Natural killer cell (primary cell): ENCODE results near the gene ISLR. TPM values are rescaled to one million over a fixed set of nuclear protein-coding genes. Genes with fewer than 3 reads are reported as not detected.

Experiments
- ATAC-seq, 3 donors: fragments of 150-1000 bp in 2 of 3; fragments of 200-7000 bp in 1 of 3; cut with Tn5 transposase; 1 replicate in 1 of 3; 2 replicates in 2 of 3; pipeline ENCODE4 v1.10.0; 2021; ENCODE audit warnings: mild to moderate bottlenecking in 2 of 3, moderate library complexity in 2 of 3
- DNase-seq, 2 donors: peaks; one replicate each; pipeline versions ENCODE4 v3.0.0 to v3.0.0-alpha.2; 2013 to 2021; ENCODE audit warnings: mixed read lengths in 1 of 2
- H3K27ac ChIP-seq: one replicate; pipeline ENCODE4 v1.5.1; 2013; ENCODE audit warnings: mild to moderate bottlenecking, low read length
- H3K27me3 ChIP-seq: one replicate; pipeline ENCODE4 v1.6.1; 2013; ENCODE audit warnings: low read length; ENCODE audit not compliant: control insufficient read depth, insufficient read depth
- H3K36me3 ChIP-seq: one replicate; pipeline ENCODE4 v1.6.1; 2013; ENCODE audit warnings: low read length; ENCODE audit not compliant: control insufficient read depth, insufficient read depth
- H3K4me1 ChIP-seq: one replicate; pipeline ENCODE4 v1.6.1; 2013; ENCODE audit warnings: low read length; ENCODE audit not compliant: control insufficient read depth, insufficient read depth
- H3K4me3 ChIP-seq: one replicate; pipeline ENCODE4 v1.5.1; 2013; ENCODE audit warnings: low read length
- H3K9me3 ChIP-seq: one replicate; pipeline ENCODE4 v1.6.1; 2013; ENCODE audit warnings: low read length; ENCODE audit not compliant: control insufficient read depth, insufficient read depth
- H3K27ac Mint-ChIP-seq, 2 donors: one replicate each; pipeline ENCODE4 v1.8.0; 2022; ENCODE audit warnings: mild to moderate bottlenecking in 2 of 2, mixed read lengths in 2 of 2, moderate library complexity in 1 of 2
- H3K27me3 Mint-ChIP-seq, 2 donors: one replicate each; pipeline ENCODE4 v1.8.0; 2022; ENCODE audit warnings: low read depth in 2 of 2, mixed read lengths in 2 of 2
- H3K36me3 Mint-ChIP-seq: one replicate; pipeline ENCODE4 v1.8.0; 2022; ENCODE audit warnings: mixed read lengths
- H3K4me1 Mint-ChIP-seq, 2 donors: one replicate each; pipeline ENCODE4 v1.8.0; 2022; ENCODE audit warnings: mixed read lengths in 2 of 2
- H3K4me3 Mint-ChIP-seq: one replicate; pipeline ENCODE4 v1.8.0; 2022; ENCODE audit warnings: mild to moderate bottlenecking, moderate library complexity, mixed read lengths
- H3K9me3 Mint-ChIP-seq, 2 donors: one replicate each; pipeline ENCODE4 v1.8.0; 2022; ENCODE audit warnings: mixed read lengths in 2 of 2
- WGBS: methylation state at CpG from one replicate; pipeline ENCODE4 v1.1.7; 2013; ENCODE audit warnings: missing lambda C conversion rate; ENCODE audit not compliant: insufficient coverage; 5-methylcytosine and 5-hydroxymethylcytosine counted together
- intact Hi-C: fragments of 100-400 bp; cut with micrococcal nuclease; formaldehyde crosslinking; loops from one replicate; pipeline ENCODE4 v1.14.2; 2022
- total RNA-seq, 4 donors: library from RNA; stranded (reverse); fragments of 120-200 nt in 1 of 4; gene quantifications; one replicate each; pipeline versions ENCODE4 v1.2.3 to v1.2.4, GENCODE V29; 2013 to 2022
- TF ChIP-seq, protein P1 (sequence below): fragments of 200-600 bp; IDR thresholded peaks from one replicate; pipeline ENCODE4 v1.8.0; 2022; ENCODE audit warnings: antibody characterized with exemption

ISLR gene
- total RNA-seq, 3 donors from 2014 or later (not counting 1 experiment from before 2014, with no cell fraction given): not detected

DNA sequence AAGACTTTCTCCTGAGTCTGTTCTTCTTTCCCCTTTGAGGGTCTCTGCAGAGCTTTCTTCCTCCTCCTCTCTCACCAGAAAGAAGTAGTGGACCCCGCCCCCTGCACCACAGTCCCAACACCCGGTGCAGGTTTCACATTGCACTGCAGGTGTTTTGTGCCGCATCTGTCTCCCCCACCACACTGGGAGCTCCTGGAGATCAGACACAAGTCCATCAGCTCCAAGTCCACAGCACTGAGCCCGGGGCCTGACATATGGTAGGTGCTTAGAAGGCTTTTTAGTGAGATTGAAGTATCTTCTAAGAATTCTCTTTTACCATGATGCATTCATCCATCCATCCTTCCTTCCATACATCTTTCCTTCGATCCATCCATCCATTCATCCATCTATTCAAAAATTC lies 19.2 kb downstream of the ISLR start:
- Histone ChIP-seq H3K4me1 (peaks cover 3% of the 10 kb centered on the region), H3K27ac (no peak overlapping the region), H3K9me3 (no peaks in the 10 kb centered on the region), H3K36me3 (no peaks in the 10 kb centered on the region), H3K4me3 (no peak overlapping the region), H3K27me3 (no peaks in the 10 kb centered on the region)
- no peaks in the 10 kb centered on the region for H3K27me3 Mint-ChIP-seq
- H3K4me3 Mint-ChIP-seq: no peak overlapping the region
- ATAC-seq (no peak), DNase-seq (no peak)
- intact Hi-C loops: no loop called here
- no peaks in the 10 kb centered on the region for H3K36me3 Mint-ChIP-seq
- H3K27ac Mint-ChIP-seq: no peak overlapping the region
- 67% methylated on average over 4 of the region's 5 CpGs for WGBS
- TF ChIP-seq, protein P1, sequence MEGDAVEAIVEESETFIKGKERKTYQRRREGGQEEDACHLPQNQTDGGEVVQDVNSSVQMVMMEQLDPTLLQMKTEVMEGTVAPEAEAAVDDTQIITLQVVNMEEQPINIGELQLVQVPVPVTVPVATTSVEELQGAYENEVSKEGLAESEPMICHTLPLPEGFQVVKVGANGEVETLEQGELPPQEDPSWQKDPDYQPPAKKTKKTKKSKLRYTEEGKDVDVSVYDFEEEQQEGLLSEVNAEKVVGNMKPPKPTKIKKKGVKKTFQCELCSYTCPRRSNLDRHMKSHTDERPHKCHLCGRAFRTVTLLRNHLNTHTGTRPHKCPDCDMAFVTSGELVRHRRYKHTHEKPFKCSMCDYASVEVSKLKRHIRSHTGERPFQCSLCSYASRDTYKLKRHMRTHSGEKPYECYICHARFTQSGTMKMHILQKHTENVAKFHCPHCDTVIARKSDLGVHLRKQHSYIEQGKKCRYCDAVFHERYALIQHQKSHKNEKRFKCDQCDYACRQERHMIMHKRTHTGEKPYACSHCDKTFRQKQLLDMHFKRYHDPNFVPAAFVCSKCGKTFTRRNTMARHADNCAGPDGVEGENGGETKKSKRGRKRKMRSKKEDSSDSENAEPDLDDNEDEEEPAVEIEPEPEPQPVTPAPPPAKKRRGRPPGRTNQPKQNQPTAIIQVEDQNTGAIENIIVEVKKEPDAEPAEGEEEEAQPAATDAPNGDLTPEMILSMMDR: no peak
- H3K9me3 Mint-ChIP-seq: no peaks in the 10 kb centered on the region
- H3K4me1 Mint-ChIP-seq: no peaks in the 10 kb centered on the region

DNA sequence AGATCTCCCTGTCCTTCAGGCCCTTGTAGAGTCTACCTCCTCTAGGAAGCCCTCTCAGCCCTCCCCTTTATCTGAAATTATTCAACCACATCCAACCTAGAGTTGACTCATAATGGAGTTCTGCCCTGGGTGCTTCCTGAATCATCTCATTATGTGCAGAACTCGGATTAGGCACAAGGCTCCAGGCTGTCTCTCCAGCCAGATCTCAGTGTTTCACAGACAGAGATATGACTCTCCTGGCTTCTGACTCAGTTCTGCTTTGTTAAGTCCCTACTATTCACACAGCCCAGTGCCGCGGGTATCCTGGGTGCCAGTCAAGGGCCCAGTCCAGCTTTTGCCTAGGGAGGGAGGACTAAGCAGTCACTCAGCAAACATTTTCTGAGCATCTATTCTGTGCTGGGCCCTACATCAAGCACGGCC lies 19.8 kb downstream of the ISLR start:
- H3K4me3 ChIP-seq: no peak overlapping the region
- WGBS: 90% methylated on average over 4 of the region's 4 CpGs
- Mint-ChIP-seq H3K4me1 (no peaks in the 10 kb centered on the region), H3K27me3 (no peaks in the 10 kb centered on the region), H3K27ac (no peak overlapping the region), H3K9me3 (no peaks in the 10 kb centered on the region), H3K4me3 (no peak overlapping the region), H3K36me3 (no peaks in the 10 kb centered on the region)
- TF ChIP-seq, protein P1: no peak
- ATAC-seq: no peak
- no peak overlapping the region for H3K27ac ChIP-seq
- no peaks in the 10 kb centered on the region for H3K9me3 ChIP-seq
- intact Hi-C loops: no loop called here
- no peaks in the 10 kb centered on the region for H3K36me3 ChIP-seq
- no peaks in the 10 kb centered on the region for H3K27me3 ChIP-seq
- no peak for DNase-seq
- peaks cover 3% of the 10 kb centered on the region for H3K4me1 ChIP-seq

DNA sequence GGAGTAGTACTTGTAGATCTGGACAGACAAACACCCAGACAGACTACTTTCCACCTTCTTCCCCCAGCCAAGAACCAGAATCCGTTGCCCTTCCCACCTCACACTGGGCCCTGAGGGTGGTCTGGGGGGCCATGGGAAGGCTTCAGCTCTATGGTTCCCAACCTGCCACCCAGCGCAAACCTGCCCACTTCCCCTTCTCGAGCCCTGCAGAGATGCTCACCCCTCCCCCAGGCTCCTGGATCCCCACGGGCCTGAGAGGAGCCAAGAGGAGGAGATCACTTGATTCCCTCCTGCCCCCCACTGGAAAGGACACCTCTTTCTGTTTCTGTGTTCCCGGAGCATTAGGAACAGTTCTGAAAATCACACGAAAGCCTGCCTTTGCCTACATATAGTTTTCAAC lies 20.4 kb downstream of the ISLR start:
- Mint-ChIP-seq H3K9me3 (no peaks in the 10 kb centered on the region), H3K27me3 (no peaks in the 10 kb centered on the region), H3K36me3 (no peaks in the 10 kb centered on the region), H3K4me1 (no peaks in the 10 kb centered on the region), H3K4me3 (no peak overlapping the region), H3K27ac (no peak overlapping the region)
- peaks cover 3% of the 10 kb centered on the region for H3K4me1 ChIP-seq
- TF ChIP-seq, protein P1: no peak
- H3K9me3 ChIP-seq: no peaks in the 10 kb centered on the region
- ATAC-seq (no peak), DNase-seq (no peak)
- intact Hi-C loops: no loop called here
- no peak overlapping the region for H3K4me3 ChIP-seq
- WGBS: 58% methylated on average over 6 of the region's 6 CpGs
- H3K27ac ChIP-seq: no peak overlapping the region
- no peaks in the 10 kb centered on the region for H3K36me3 ChIP-seq
- H3K27me3 ChIP-seq: no peaks in the 10 kb centered on the region
